ENCODE measurements around the gene BORCS5. TPM values are rescaled to one million over a fixed set of nuclear protein-coding genes. Genes with fewer than 3 reads are reported as not detected.

BORCS5 gene
- total and polyA plus RNA-seq, 2 of the 4 experiments (the other 2 are of a cell fraction), result 14.4 to 18.3 TPM

GRCh38 chr12:12482150-12482761 is 125.4 kb downstream of the BORCS5 start:
- Histone ChIP-seq H3K79me1 (ENCODE audit: low read depth in 1 of 2, low read length in 2 of 2) (0 out of 4 replicates have a peak, but pooled peaks cover 0 to 3% of the 10 kb centered on the region in 2 experiments), H2BK120ac (ENCODE audit: low read depth, low read length) (no peak overlapping the region), H4K8ac (ENCODE audit: low read depth in 2 of 2, low read length in 2 of 2) (no peak overlapping the region), H4K20me1 (ENCODE audit: insufficient read depth, low read length) (0 out of 2 replicates have a peak, but pooled peaks cover 4% of the 10 kb centered on the region), H2BK5ac (ENCODE audit: low read depth, low read length, poor library complexity, severe bottlenecking) (no peak overlapping the region), H3K18ac (ENCODE audit: low read depth, low read length) (no peak overlapping the region), H3K14ac (replicated peaks; ENCODE audit: low read depth, low read length) (no peak overlapping the region), H3K36me3 (ENCODE audit: control insufficient read depth, insufficient read depth, low read length) (peaks cover 20% of the 10 kb centered on the region), H4K91ac (ENCODE audit: insufficient read depth, low read depth, low read length) (no peak overlapping the region), H2AK5ac (ENCODE audit: low read depth, low read length) (no peak overlapping the region), H3K27ac (ENCODE audit: insufficient read depth, low read length) (no peak overlapping the region), H3K23ac (ENCODE audit: low read depth, low read length) (no peak overlapping the region), H4K5ac (ENCODE audit: low read depth, low read length) (no peak overlapping the region), H3K4me2 (ENCODE audit: low read depth, low read length) (no peak overlapping the region), H2AFZ (replicated peaks; ENCODE audit: low read length, poor library complexity) (no peak overlapping the region), H3K4me1 (ENCODE audit: control insufficient read depth, insufficient read depth, low read length) (no peaks in the 10 kb centered on the region), H3K27me3 (ENCODE audit: control insufficient read depth, insufficient read depth, low read length) (no peaks in the 10 kb centered on the region), H2AK9ac (replicated peaks; ENCODE audit: low read depth, low read length, poor library complexity) (no peak overlapping the region), H3K9ac (ENCODE audit: low read depth, low read length) (no peak overlapping the region), H3K4me3 (ENCODE audit: insufficient read depth, low read depth, low read length) (no peak overlapping the region), H3K9me1 (ENCODE audit: insufficient read depth, low read length) (0 out of 2 replicates have a peak, but pooled peaks cover 2% of the 10 kb centered on the region), H3K4ac (ENCODE audit: low read depth, low read length) (no peak overlapping the region), H2BK15ac (ENCODE audit: low read depth, low read length) (no peak overlapping the region), H3K56ac (ENCODE audit: extremely low read depth, insufficient read depth, low read length) (no peak overlapping the region), H3K9me3 (ENCODE audit: control insufficient read depth, insufficient read depth, low read length) (no peaks in the 10 kb centered on the region), H2BK20ac (ENCODE audit: low read depth, low read length) (no peak overlapping the region)
- TF ChIP-seq CHD1 (IDR thresholded peaks at IDR 0.05; ENCODE audit: low read depth, low read length) (no peak), MXI1 (IDR thresholded peaks at IDR 0.05; ENCODE audit: borderline replicate concordance, low read depth, low read length) (no peak), BHLHE40 (IDR thresholded peaks at IDR 0.05; ENCODE audit: low read depth, low read length) (no peak), POLR2A (IDR thresholded peaks at IDR 0.05; ENCODE audit: low read depth, low read length) (no peak), RCOR1 (IDR thresholded peaks at IDR 0.05; ENCODE audit: insufficient replicate concordance, low read length) (no peak), CEBPB (IDR thresholded peaks at IDR 0.05; ENCODE audit: low read depth, low read length) (no peak), RFX5 (IDR thresholded peaks at IDR 0.05; ENCODE audit: low read depth, low read length) (no peak), CTCF (conservative IDR thresholded peaks at IDR 0.05; ENCODE audit: low read depth, low read length) (no peak)
- ChIA-PET POLR2A (ENCODE audit: unreplicated experiment) (no interaction called here), CTCF (no interaction called here)
- intact Hi-C loops (cut with micrococcal nuclease), result no loop called here
- dilution Hi-C loops (cut with HindIII; ENCODE audit: low sequenced_read_pairs, unreplicated experiment), result no loop called here
- DNase-seq, result no peak
- ATAC-seq (ENCODE audit: low read depth), result no peak
- BruUV-seq (replicated peaks), result no TSS peak
- WGBS, 2 experiments (ENCODE audit: extremely low coverage in 2 of 2, insufficient read length in 1 of 2), result no CpG with 5 or more reads among the region's 6 CpGs
- in situ Hi-C loops (cut with MboI; ENCODE audit: low sequenced_read_pairs), result no loop called here

Data from IMR-90 (cell line).